Muscle layer of duodenum (tissue), 2 donors: ENCODE results near the gene PTPRK.

Experiments used
- H3K27ac ChIP-seq: one replicate; pipeline ENCODE4 v1.7.0; 2013; ENCODE audit warnings: mild to moderate bottlenecking, low read length
- H3K27me3 ChIP-seq: one replicate; pipeline ENCODE4 v1.7.0; 2013; ENCODE audit warnings: low read depth, mild to moderate bottlenecking, control low read depth, low read length
- H3K36me3 ChIP-seq, 2 donors: one replicate each; pipeline ENCODE4 v1.7.0; 2013; ENCODE audit warnings: low read length in 2 of 2, control low read depth in 1 of 2, mild to moderate bottlenecking in 1 of 2; ENCODE audit not compliant: insufficient read depth in 2 of 2, control insufficient read depth in 1 of 2
- H3K4me1 ChIP-seq, 2 donors: one replicate each; pipeline ENCODE4 v1.7.0; 2013; ENCODE audit warnings: low read length in 2 of 2, mild to moderate bottlenecking in 2 of 2, control low read depth in 1 of 2, moderate library complexity in 1 of 2; ENCODE audit not compliant: insufficient read depth in 2 of 2, control insufficient read depth in 1 of 2
- H3K4me3 ChIP-seq, 2 donors: one replicate each; pipeline ENCODE4 v1.7.0; 2013; ENCODE audit warnings: low read length in 2 of 2, low read depth in 1 of 2, mild to moderate bottlenecking in 1 of 2
- H3K9me3 ChIP-seq, 2 donors: one replicate each; pipeline ENCODE4 v1.7.0; 2013; ENCODE audit warnings: low read length in 2 of 2, control low read depth in 1 of 2, mild to moderate bottlenecking in 1 of 2; ENCODE audit not compliant: control insufficient read depth in 1 of 2
- donor health status: healthy.

The PTPRK gene

DNA sequence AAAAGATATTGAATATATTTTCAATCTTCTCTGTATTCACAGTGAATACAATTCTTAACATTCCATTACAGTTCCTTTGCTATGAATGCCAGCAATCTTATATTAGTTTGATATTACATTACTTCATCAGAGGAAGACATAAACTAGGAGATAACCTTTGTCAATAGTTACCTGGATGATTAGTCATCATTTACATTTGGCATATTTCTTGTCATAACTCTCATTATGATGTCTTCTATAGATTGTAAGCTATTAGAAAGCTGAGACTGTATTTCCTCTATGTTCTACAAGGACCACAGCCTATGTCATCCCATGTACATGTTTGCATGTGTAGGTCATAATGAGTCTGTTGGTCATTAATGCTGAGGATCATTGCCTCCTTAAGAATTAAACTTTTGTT, 7.8 kb upstream of the PTPRK start:
- no peak overlapping the region for H3K4me3 ChIP-seq
- H3K4me1 ChIP-seq: no peaks in the 10 kb centered on the region
- H3K27me3 ChIP-seq: no peaks in the 10 kb centered on the region
- no peaks in the 10 kb centered on the region for H3K36me3 ChIP-seq
- H3K9me3 ChIP-seq: no peaks in the 10 kb centered on the region
- no peak overlapping the region for H3K27ac ChIP-seq

DNA sequence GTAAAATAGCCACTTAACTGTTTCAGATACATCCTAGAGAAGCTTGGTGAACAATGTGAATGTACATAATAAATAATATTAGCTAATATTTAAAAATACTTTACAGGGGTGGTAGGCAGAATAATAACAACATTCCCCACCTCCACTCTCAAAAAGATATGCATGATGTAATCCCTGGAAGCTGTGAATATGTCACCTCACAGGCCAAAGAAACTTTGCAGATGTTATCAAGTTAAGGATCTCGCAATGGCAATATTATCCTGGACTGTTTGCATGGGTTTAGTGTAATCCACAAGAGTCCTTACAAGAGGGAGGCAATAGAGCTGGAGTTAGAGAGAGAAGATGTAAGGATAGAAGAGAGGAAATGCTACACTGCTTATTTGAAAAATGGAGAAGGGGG, 7.0 kb upstream of the PTPRK start:
- no peak overlapping the region for H3K27ac ChIP-seq

DNA sequence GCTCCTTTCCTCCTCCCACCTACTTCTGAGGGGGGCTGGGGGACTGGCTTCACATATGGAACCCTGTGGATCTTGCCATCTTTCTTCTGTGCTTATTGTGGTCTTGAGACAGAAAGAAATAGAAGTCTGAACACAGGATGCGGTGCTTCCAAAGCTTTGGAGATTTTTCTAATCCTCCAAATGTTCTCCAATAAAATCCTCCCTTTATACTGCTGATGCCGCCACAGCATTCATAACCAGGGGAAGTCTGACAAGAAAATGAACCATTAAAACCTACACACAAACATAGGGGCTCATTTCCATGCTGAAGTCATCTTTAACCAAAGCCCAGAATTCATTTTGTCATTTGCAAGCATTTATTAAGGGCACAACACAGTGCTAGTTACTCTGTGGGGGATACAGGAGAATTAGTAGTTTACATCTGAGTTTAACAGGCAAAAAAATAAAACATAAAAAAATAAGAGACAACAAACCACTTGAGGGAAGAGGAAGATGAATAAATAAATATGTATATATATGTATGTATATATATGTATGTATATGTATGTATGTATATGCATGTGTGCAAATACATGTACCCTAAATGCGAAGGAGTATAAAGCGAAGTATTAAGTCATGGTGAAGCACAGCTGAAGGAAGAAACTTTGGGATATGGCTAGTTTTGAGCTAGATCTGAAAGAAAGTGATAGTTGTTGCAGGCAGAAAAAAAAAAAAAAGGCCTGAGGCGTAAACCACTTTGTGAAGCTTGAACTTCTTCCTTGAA, 5.9 kb upstream of the PTPRK start:
- H3K4me3 ChIP-seq: no peak overlapping the region
- H3K4me1 ChIP-seq: peaks cover 0 to 3% of the 10 kb centered on the region in 2 donors
- H3K9me3 ChIP-seq: no peaks in the 10 kb centered on the region
- H3K27me3 ChIP-seq: no peaks in the 10 kb centered on the region
- no peak overlapping the region for H3K27ac ChIP-seq
- no peaks in the 10 kb centered on the region for H3K36me3 ChIP-seq

More for the DNA sequence above, 7.0 kb upstream of the PTPRK start:
- H3K4me3 ChIP-seq: no peak overlapping the region
- H3K4me1 ChIP-seq: no peaks in the 10 kb centered on the region
- H3K36me3 ChIP-seq: no peaks in the 10 kb centered on the region
- no peaks in the 10 kb centered on the region for H3K27me3 ChIP-seq
- no peaks in the 10 kb centered on the region for H3K9me3 ChIP-seq

DNA sequence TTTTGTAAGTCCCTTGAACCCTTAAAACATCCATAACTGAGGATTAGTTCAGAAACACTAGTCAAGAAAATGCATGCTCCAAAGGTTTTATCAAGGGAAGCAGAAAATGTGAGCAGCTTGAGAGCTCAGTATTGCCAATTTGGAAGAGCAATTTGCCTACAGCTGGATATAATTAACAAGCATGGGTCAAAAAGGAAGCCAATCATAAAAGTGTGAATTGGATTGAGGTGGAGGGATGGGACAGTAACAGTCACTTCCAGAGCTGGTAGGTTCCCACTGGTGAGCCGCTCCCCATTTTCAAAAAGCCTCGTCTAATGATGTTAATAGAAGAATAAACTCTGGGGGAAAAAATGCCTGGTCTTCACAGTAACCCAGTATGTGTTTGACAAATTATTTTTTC, 5.0 kb upstream of the PTPRK start:
- Histone ChIP-seq H3K4me3 (no peak overlapping the region), H3K27ac (no peak overlapping the region), H3K36me3 (peaks cover 0 to 3% of the 10 kb centered on the region in 2 donors), H3K9me3 (no peaks in the 10 kb centered on the region), H3K4me1 (peaks cover 0 to 4% of the 10 kb centered on the region in 2 donors), H3K27me3 (no peaks in the 10 kb centered on the region)

DNA sequence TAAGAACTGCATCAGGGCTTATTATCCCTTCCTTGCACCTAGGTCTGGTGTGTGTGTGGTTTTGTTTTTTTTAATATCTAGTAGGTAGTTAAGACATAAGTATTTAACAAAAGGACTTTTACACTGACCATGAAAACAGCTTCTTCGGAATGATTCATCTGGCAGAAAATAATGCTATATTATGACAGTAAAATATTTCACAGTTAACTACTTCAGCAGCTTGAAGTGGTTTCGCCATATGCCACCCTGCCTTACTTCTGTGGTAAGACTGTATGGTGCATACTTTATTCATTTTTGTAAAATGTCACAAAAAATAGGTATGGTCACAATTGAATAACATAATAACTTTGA, 858 bp upstream of the PTPRK start:
- H3K4me1 ChIP-seq: peaks cover 0 to 25% of the 10 kb centered on the region in 2 donors
- peaks cover 0 to 12% of the 10 kb centered on the region in 2 donors for H3K36me3 ChIP-seq
- H3K4me3 ChIP-seq: peak overlapping the region; percentile 83 to 98
- peaks cover 10% of the 10 kb centered on the region for H3K27me3 ChIP-seq
- no peaks in the 10 kb centered on the region for H3K9me3 ChIP-seq
- H3K27ac ChIP-seq: peak overlapping the region; percentile 92

DNA sequence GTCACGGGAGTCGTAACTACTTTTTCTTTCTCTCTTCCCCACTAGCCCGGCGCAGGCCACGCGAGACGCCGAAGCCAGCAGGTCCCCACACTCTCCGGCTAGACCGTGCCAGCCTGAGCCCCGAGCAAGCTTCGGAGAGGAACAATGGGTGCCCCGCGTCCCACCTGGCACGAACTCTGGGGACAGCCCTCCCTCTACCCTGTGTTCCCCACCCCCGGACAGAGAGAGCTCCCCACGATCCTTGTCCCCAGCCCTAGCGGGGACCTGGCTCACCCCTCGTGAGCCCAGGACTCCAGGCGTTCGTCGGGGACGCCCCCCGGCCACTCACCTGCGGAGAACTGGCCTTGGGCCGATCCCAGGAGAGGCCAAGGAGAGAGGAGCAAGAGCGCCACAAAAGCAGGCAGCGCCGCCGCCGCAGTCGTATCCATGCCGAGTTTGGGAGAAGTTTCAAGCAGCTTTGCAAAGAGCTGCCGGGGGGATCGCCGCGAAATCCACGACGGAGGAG, 416 bp downstream of the PTPRK start:
- Histone ChIP-seq H3K4me3 (peak overlapping the region; percentile 90 to 98), H3K4me1 (peaks cover 0 to 36% of the 10 kb centered on the region in 2 donors), H3K27me3 (peaks cover 10% of the 10 kb centered on the region), H3K27ac (peak overlapping the region; percentile 95), H3K36me3 (peaks cover 0 to 12% of the 10 kb centered on the region in 2 donors), H3K9me3 (no peaks in the 10 kb centered on the region)

DNA sequence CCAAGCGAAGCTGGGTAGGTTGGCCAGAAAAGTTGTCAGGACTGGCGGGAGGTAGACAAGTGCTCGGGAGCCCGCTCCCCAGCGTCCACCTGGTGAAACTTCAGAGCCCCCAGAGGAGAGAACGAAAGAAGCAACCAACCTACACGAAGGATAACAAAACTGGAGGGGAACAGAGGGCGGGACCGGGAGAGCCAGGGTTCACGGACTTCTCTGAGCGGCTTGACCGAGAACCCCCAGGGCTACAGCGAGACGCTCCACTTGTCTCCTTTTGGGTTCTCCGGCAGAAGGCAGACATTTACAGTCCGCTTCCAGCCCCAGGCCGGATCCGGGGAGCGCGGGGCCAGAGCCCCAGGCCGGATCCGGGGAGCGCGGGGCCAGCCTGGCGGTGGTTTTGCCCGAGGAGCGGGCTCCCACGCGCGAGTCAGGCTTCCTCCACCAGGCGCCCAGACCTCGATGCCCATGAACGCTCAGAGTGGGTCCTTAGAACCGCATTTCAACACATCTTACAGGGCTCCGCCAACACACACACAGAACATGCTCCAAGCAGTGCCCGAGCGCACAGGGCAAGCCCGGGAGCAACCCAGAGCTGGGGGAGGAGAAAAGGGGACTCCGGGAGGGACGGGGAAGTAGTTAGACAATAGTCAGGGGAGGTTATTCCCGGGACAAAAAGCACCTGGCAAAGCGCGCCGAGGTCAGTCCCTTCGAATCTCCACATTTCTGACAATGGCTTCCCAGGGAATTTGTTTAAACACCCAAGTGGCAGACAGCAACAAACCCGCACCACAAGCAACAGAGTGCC, 1.1 kb downstream of the PTPRK start:
- Histone ChIP-seq H3K27me3 (peaks cover 10% of the 10 kb centered on the region), H3K36me3 (peaks cover 0 to 12% of the 10 kb centered on the region in 2 donors), H3K27ac (peak overlapping the region; percentile 95), H3K4me3 (peak overlapping the region; percentile 90 to 98), H3K4me1 (peaks cover 0 to 36% of the 10 kb centered on the region in 2 donors), H3K9me3 (no peaks in the 10 kb centered on the region)

DNA sequence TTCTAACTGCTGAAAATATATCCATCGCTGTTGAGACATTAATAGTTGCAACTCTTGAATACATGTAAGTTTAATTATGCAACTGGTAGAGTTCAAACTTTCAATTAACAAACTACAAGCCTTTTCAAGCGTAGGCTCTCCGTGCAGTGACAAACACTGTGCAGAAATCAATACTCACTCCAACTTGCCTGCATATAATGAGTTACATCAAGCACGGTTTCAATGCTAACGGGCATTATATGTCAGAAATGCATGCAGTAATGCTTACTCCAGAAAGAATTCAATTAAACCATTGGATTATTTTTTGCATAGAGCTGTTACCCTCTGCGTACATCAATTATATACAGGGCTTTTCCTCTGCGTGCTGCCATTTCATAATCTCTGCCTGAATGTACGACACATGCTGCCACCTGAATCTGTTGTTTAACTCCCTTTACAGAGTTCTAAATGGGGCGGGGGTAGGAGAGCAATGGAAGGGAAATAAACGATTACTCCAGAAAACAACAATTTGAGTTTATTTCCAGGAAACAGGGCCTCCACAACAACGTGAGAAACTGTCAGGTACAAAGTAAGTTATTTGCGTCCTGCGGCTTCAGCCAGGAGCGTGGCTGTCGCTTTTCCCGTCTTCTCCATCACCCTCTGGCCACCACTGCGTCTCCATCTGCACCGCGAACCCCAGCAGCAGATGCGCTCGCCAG, 1.8 kb downstream of the PTPRK start:
- H3K27me3 ChIP-seq: peaks cover 10% of the 10 kb centered on the region
- peak overlapping the region; percentile 95 for H3K27ac ChIP-seq
- H3K4me1 ChIP-seq: peaks cover 0 to 36% of the 10 kb centered on the region in 2 donors
- H3K4me3 ChIP-seq: peak overlapping the region; percentile 90 to 98
- H3K9me3 ChIP-seq: no peaks in the 10 kb centered on the region
- peaks cover 0 to 12% of the 10 kb centered on the region in 2 donors for H3K36me3 ChIP-seq

DNA sequence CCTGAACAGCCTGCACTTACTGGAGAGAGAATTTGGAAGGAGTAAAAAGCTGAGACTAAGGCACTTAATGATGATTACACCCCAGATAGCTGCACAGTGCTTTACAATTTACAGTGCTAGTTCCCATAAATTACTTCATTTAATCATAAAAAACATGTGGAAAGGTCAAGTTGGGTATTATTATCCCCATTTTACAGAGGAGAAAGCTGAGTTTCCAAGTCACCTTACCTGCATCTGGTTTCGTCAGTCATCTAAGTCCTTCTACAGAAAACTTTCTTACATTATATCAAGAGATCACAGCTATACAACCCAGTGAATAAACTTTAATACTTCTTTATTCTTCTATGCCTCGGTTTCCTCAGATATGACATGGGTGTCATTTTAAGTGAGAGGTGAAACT, 3.3 kb downstream of the PTPRK start:
- no peaks in the 10 kb centered on the region for H3K9me3 ChIP-seq
- peaks cover 10% of the 10 kb centered on the region for H3K27me3 ChIP-seq
- H3K36me3 ChIP-seq: peaks cover 0 to 12% of the 10 kb centered on the region in 2 donors
- no peak overlapping the region for H3K27ac ChIP-seq
- H3K4me3 ChIP-seq: peak overlapping the region; percentile 8 to 90
- peaks cover 0 to 36% of the 10 kb centered on the region in 2 donors for H3K4me1 ChIP-seq

DNA sequence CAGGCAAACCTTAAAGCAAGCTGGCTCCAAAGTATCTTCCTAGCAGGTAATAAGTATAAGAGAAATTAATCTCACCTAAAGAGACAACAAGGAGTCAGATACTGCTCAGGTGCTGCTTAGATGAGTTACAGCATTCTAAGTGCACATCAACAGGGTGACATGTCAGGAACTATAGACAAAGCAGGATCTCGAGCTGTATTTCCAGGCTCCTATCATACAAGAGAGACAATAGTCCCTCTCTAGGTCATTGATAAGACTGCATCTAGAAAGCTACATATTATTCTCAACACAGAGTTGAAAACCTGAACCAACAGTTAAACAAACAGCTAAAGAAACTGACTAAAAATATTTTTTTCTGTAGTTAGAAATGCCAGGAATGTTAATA, 3.9 kb downstream of the PTPRK start:
- peaks cover 10% of the 10 kb centered on the region for H3K27me3 ChIP-seq
- H3K27ac ChIP-seq: peak overlapping the region; percentile 16
- peaks cover 3 to 34% of the 10 kb centered on the region in 2 donors for H3K4me1 ChIP-seq
- no peaks in the 10 kb centered on the region for H3K9me3 ChIP-seq
- H3K36me3 ChIP-seq: peaks cover 0 to 12% of the 10 kb centered on the region in 2 donors
- H3K4me3 ChIP-seq: peak overlapping the region in 1 of 2 donors; percentile 90
